HepG2 (cell line): Measurements from ENCODE around the gene EBPL. TPM values are rescaled to one million over a fixed set of nuclear protein-coding genes. Genes with fewer than 3 reads are reported as not detected.

Source experiments
- FOSL2 ChIP-seq: sonication (generic); formaldehyde crosslinking; IDR thresholded peaks from 2 replicates; pipeline ENCODE4 v1.4.0; 2020; ENCODE audit warnings: missing genetic modification reagents
- HOXA7 ChIP-seq: sonication (generic); formaldehyde crosslinking; IDR thresholded peaks from 2 replicates; pipeline ENCODE4 v1.8.1; 2022; ENCODE audit warnings: mild to moderate bottlenecking, missing genetic modification reagents, moderate library complexity
- PHF20 ChIP-seq: sonication (generic); formaldehyde crosslinking; IDR thresholded peaks from 2 replicates; pipeline ENCODE4 v1.5.0; 2020; ENCODE audit warnings: mild to moderate bottlenecking, missing genetic modification reagents
- PTBP1 ChIP-seq: fragments of 200-400 bp; formaldehyde crosslinking; IDR thresholded peaks from 2 replicates; pipeline ENCODE4 v1.6.1; 2018; ENCODE audit warnings: low read length, low read depth; ENCODE audit not compliant: poor library complexity, severe bottlenecking
- RAD21 ChIP-seq: fragments of 450-650 bp; formaldehyde crosslinking; IDR thresholded peaks from 2 replicates; pipeline ENCODE4 v1.5.0; 2020; ENCODE audit warnings: mild to moderate bottlenecking
- RBM22 ChIP-seq: fragments of 200-400 bp; formaldehyde crosslinking; optimal IDR thresholded peaks from 2 replicates; pipeline ENCODE3; 2017; ENCODE audit warnings: mild to moderate bottlenecking, low read length, moderate library complexity
- SMC3 ChIP-seq: IDR thresholded peaks from 2 replicates; pipeline ENCODE4 v1.6.1; 2011; ENCODE audit warnings: low read length, improper control_type of control experiment
- SRSF1 ChIP-seq: fragments of 200-400 bp; formaldehyde crosslinking; optimal IDR thresholded peaks from 2 replicates; pipeline ENCODE3; 2017; ENCODE audit warnings: mild to moderate bottlenecking, low read depth, low read length, moderate library complexity
- STAG1 ChIP-seq: sonication (generic); formaldehyde crosslinking; IDR thresholded peaks from 2 replicates; pipeline ENCODE4 v1.4.0; 2020; ENCODE audit warnings: missing genetic modification reagents
- TEAD3 ChIP-seq: optimal IDR thresholded peaks from 2 replicates; pipeline ENCODE3; 2016; ENCODE audit warnings: borderline replicate concordance
- ZFX ChIP-seq: sonication (generic); formaldehyde crosslinking; IDR thresholded peaks from 2 replicates; pipeline ENCODE4 v1.4.0; 2020; ENCODE audit warnings: mild to moderate bottlenecking, low read depth, missing genetic modification reagents, moderate library complexity
- ZNF839 ChIP-seq: sonication (generic); formaldehyde crosslinking; IDR thresholded peaks from 2 replicates; pipeline ENCODE4 v1.4.0; 2020; ENCODE audit warnings: missing genetic modification reagents, mild to moderate bottlenecking, borderline replicate concordance
- polyA plus RNA-seq, 8 experiments: library from polyadenylated mRNA; depleted of rRNA in 3 of 8; stranded (reverse) in 7 of 8; unstranded in 1 of 8; fragments of >200 nt; fragmentation: Illumina TruSeq in 4 of 8; extraction: Trizol in 4 of 8; gene quantifications; 2 replicates each; pipeline versions ENCODE4 v1.2.1 to v1.2.3, GENCODE V29; 2011 to 2016; ENCODE audit warnings: low read depth in 4 of 8, missing spikeins in 1 of 8, mixed read lengths in 1 of 8; ENCODE audit not compliant: insufficient read depth in 1 of 8
- total RNA-seq, 5 experiments: library from RNA; depleted of rRNA; stranded (reverse); fragments of >200 nt; fragmentation: Illumina TruSeq; extraction: Trizol; gene quantifications; 2 replicates each; pipeline ENCODE4 v1.2.3, GENCODE V29; 2016; ENCODE audit warnings: low read depth in 1 of 5
- TF ChIP-seq, protein P1 (sequence below), 2 experiments: sonication (generic) in 1 of 2; formaldehyde crosslinking in 1 of 2; IDR thresholded peaks; 2 replicates each; pipeline versions ENCODE4 v1.4.0 to v1.6.1; 2016 to 2020; ENCODE audit warnings: borderline replicate concordance in 1 of 2, low read depth in 1 of 2, mild to moderate bottlenecking in 1 of 2, missing genetic modification reagents in 1 of 2
- TF ChIP-seq, protein P2 (sequence below): sonication (generic); formaldehyde crosslinking; IDR thresholded peaks from 2 replicates; pipeline ENCODE4 v1.4.0; 2020; ENCODE audit warnings: missing genetic modification reagents, borderline replicate concordance
- TF ChIP-seq, protein P3 (sequence below): sonication (generic); formaldehyde crosslinking; IDR thresholded peaks from 2 replicates; pipeline ENCODE4 v1.5.0; 2020; ENCODE audit warnings: mild to moderate bottlenecking, missing genetic modification reagents
- TF ChIP-seq, protein P4 (sequence below): sonication (generic); formaldehyde crosslinking; IDR thresholded peaks from 2 replicates; pipeline ENCODE4 v1.9.0; 2021; ENCODE audit warnings: missing genetic modification reagents, borderline replicate concordance

EBPL gene
- total and polyA plus RNA-seq, 2 of the 13 experiments (the other 11 are each of a cell fraction or from before 2014, with no cell fraction given): 96.5 to 152 TPM

DNA sequence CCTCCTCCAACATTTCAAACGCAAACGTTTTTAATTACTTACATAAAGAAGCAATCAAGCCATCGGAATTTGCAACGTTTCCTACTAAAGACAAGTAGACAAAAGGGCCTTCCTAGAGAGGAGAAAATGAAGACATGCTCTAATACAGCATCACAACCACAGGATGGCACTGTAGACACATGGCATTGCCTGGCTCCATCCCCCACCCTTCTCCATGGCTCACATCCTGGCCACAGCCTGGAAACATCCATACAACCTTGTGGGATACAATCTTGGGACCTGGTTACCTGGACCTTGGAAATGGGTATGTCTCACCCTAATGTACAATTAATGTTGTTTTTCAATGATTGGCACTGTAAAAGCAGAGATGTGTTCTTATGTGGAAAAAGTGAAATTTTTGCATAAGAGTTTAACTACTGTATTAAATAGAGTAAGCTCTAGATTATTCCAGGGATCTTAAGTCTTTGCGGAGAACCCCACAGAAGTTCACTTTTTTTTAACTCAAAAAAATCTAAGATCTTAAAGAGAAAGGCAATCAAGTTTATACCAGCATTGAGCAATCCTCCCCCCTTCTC, 21.5 kb downstream of the EBPL start (continued):
- TF ChIP-seq, protein P1, sequence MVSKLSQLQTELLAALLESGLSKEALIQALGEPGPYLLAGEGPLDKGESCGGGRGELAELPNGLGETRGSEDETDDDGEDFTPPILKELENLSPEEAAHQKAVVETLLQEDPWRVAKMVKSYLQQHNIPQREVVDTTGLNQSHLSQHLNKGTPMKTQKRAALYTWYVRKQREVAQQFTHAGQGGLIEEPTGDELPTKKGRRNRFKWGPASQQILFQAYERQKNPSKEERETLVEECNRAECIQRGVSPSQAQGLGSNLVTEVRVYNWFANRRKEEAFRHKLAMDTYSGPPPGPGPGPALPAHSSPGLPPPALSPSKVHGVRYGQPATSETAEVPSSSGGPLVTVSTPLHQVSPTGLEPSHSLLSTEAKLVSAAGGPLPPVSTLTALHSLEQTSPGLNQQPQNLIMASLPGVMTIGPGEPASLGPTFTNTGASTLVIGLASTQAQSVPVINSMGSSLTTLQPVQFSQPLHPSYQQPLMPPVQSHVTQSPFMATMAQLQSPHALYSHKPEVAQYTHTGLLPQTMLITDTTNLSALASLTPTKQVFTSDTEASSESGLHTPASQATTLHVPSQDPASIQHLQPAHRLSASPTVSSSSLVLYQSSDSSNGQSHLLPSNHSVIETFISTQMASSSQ (IDR thresholded peaks at IDR 0.05; ENCODE audit: low read depth): no peak
- TF ChIP-seq, protein P1 (CRISPR knock-in tag; IDR thresholded peaks at IDR 0.05; ENCODE audit: borderline replicate concordance): 0 out of 2 replicates have a peak, but pooled peaks have one; percentile 15
- TF ChIP-seq SRSF1: no peak
- TF ChIP-seq ZFX (CRISPR knock-in tag): 0 out of 2 replicates have a peak, but pooled peaks have one; percentile 15
- TF ChIP-seq RAD21 (CRISPR knock-in tag): peak; percentile 84
- peak; percentile 90 for TF ChIP-seq SMC3
- TF ChIP-seq, protein P2, sequence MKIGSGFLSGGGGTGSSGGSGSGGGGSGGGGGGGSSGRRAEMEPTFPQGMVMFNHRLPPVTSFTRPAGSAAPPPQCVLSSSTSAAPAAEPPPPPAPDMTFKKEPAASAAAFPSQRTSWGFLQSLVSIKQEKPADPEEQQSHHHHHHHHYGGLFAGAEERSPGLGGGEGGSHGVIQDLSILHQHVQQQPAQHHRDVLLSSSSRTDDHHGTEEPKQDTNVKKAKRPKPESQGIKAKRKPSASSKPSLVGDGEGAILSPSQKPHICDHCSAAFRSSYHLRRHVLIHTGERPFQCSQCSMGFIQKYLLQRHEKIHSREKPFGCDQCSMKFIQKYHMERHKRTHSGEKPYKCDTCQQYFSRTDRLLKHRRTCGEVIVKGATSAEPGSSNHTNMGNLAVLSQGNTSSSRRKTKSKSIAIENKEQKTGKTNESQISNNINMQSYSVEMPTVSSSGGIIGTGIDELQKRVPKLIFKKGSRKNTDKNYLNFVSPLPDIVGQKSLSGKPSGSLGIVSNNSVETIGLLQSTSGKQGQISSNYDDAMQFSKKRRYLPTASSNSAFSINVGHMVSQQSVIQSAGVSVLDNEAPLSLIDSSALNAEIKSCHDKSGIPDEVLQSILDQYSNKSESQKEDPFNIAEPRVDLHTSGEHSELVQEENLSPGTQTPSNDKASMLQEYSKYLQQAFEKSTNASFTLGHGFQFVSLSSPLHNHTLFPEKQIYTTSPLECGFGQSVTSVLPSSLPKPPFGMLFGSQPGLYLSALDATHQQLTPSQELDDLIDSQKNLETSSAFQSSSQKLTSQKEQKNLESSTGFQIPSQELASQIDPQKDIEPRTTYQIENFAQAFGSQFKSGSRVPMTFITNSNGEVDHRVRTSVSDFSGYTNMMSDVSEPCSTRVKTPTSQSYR (CRISPR knock-in tag): peak; percentile 85
- 0 out of 2 replicates have a peak, but pooled peaks have one; percentile 26 for TF ChIP-seq FOSL2 (CRISPR knock-in tag)
- TF ChIP-seq, protein P3, sequence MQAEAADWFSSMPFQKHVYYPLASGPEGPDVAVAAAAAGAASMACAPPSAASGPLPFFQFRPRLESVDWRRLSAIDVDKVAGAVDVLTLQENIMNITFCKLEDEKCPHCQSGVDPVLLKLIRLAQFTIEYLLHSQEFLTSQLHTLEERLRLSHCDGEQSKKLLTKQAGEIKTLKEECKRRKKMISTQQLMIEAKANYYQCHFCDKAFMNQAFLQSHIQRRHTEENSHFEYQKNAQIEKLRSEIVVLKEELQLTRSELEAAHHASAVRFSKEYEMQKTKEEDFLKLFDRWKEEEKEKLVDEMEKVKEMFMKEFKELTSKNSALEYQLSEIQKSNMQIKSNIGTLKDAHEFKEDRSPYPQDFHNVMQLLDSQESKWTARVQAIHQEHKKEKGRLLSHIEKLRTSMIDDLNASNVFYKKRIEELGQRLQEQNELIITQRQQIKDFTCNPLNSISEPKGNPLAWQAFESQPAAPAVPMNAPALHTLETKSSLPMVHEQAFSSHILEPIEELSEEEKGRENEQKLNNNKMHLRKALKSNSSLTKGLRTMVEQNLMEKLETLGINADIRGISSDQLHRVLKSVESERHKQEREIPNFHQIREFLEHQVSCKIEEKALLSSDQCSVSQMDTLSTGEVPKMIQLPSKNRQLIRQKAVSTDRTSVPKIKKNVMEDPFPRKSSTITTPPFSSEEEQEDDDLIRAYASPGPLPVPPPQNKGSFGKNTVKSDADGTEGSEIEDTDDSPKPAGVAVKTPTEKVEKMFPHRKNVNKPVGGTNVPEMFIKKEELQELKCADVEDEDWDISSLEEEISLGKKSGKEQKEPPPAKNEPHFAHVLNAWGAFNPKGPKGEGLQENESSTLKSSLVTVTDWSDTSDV (CRISPR knock-in tag): no peak
- TF ChIP-seq HOXA7 (CRISPR knock-in tag): no peak
- TF ChIP-seq, protein P4, sequence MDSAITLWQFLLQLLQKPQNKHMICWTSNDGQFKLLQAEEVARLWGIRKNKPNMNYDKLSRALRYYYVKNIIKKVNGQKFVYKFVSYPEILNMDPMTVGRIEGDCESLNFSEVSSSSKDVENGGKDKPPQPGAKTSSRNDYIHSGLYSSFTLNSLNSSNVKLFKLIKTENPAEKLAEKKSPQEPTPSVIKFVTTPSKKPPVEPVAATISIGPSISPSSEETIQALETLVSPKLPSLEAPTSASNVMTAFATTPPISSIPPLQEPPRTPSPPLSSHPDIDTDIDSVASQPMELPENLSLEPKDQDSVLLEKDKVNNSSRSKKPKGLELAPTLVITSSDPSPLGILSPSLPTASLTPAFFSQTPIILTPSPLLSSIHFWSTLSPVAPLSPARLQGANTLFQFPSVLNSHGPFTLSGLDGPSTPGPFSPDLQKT (CRISPR knock-in tag): no peak
- TF ChIP-seq ZNF839: no peak
- TF ChIP-seq TEAD3 (CRISPR knock-in tag): peak; percentile 21
- peak; percentile 95 for TF ChIP-seq STAG1 (CRISPR knock-in tag)
- no peak for TF ChIP-seq PTBP1
- no peak for TF ChIP-seq RBM22
- TF ChIP-seq PHF20 (CRISPR knock-in tag): no peak
